Measurements from ENCODE around the gene ANKRD34C. TPM values are rescaled to one million over a fixed set of nuclear protein-coding genes. Genes with fewer than 3 reads are reported as not detected.

ANKRD34C gene
- not detected for total RNA-seq

- TF ChIP-seq, protein P1, sequence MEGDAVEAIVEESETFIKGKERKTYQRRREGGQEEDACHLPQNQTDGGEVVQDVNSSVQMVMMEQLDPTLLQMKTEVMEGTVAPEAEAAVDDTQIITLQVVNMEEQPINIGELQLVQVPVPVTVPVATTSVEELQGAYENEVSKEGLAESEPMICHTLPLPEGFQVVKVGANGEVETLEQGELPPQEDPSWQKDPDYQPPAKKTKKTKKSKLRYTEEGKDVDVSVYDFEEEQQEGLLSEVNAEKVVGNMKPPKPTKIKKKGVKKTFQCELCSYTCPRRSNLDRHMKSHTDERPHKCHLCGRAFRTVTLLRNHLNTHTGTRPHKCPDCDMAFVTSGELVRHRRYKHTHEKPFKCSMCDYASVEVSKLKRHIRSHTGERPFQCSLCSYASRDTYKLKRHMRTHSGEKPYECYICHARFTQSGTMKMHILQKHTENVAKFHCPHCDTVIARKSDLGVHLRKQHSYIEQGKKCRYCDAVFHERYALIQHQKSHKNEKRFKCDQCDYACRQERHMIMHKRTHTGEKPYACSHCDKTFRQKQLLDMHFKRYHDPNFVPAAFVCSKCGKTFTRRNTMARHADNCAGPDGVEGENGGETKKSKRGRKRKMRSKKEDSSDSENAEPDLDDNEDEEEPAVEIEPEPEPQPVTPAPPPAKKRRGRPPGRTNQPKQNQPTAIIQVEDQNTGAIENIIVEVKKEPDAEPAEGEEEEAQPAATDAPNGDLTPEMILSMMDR (IDR thresholded peaks at IDR 0.05) = no peak
- DNase-seq (ENCODE audit: low spot score) (no peak), ATAC-seq (ENCODE audit: low FRiP score) (no peak)
These were observed at the start of gene ANKRD34C for GRCh38 chr15:79282371-79283251. ANKRD34C (plus strand) TSS chr15:79282722; CDS start chr15:79293285, 10,563 bp downstream.

GRCh38 chr15:79233236-79233635 lies 49.3 kb upstream of the ANKRD34C start:
- no peak for ATAC-seq (ENCODE audit: low FRiP score)
- DNase-seq (ENCODE audit: low spot score) = no peak
- TF ChIP-seq, protein P1 (IDR thresholded peaks at IDR 0.05) = no peak

GRCh38 chr15:79240036-79240435 lies 42.5 kb upstream of the ANKRD34C start:
- DNase-seq (ENCODE audit: low spot score) = no peak
- TF ChIP-seq, protein P1 (IDR thresholded peaks at IDR 0.05) = no peak
- ATAC-seq (ENCODE audit: low FRiP score) = no peak

- DNase-seq (ENCODE audit: low spot score) = no peak
- TF ChIP-seq, protein P1 (IDR thresholded peaks at IDR 0.05) = no peak
- ATAC-seq (ENCODE audit: low FRiP score) = no peak
These were observed 38.8 kb upstream of the ANKRD34C start for GRCh38 chr15:79243723-79244122.

DNA sequence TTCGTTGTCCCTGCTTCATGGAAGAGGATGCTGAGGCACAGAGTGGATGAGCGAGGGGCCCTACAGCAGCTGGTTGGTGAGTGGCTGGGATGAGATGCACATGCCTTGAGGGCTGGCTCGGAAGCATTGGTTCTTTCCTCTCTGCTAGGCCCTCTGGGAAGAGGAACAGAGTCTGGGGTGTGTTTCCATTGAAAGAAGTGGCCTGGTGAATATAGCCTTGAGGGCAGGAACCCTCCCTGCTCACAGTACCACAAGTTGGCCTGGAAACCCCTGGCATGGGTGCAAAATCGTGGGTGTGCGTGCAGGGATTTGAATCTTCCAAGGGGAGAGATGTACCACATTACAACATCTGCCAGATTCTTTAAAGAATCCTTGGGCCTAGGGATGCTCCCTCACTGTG lies 37.6 kb upstream of the ANKRD34C start:
- TF ChIP-seq, protein P1 (IDR thresholded peaks at IDR 0.05) = no peak
- ATAC-seq (ENCODE audit: low FRiP score) (no peak), DNase-seq (ENCODE audit: low spot score) (no peak)

DNA sequence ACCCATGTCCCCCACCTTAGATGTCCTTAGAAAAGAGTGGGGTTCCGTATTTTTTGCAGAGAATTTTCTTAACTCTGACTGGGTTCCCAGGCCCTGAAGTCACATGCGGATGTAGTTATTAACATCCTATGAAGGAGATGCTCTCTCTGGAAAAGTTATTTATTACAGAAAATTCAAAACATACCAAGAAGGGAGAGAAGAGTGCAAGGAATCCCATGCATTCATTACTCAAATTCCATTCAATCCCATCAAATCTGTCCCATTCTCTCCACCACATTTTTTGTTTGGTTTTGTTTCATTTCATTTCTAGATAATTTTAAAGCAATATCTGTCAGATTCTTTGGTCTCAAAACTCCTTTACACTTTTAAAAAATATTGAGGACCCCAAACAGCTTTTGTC lies 34.3 kb upstream of the ANKRD34C start:
- TF ChIP-seq, protein P1 (IDR thresholded peaks at IDR 0.05) = no peak
- ATAC-seq (ENCODE audit: low FRiP score) (no peak), DNase-seq (ENCODE audit: low spot score) (no peak)

- ATAC-seq (ENCODE audit: low FRiP score) (no peak), DNase-seq (ENCODE audit: low spot score) (no peak)
- TF ChIP-seq, protein P1 (IDR thresholded peaks at IDR 0.05) = no peak
These were observed 25.1 kb upstream of the ANKRD34C start for GRCh38 chr15:79257454-79257853.

Measured in omental fat pad (tissue), 4 donors.